Measurements from ENCODE around the gene HIPK2.

The HIPK2 gene

GRCh38 chr7:139752604-139753003, 25.2 kb downstream of the HIPK2 start:
- no peak for DNase-seq (ENCODE audit: low read depth in 2 of 2)

- no peak for DNase-seq (ENCODE audit: low read depth in 2 of 2)
Measured at GRCh38 chr7:139752148-139752547, 25.6 kb downstream of the HIPK2 start.

GRCh38 chr7:139750459-139751095, 27.2 kb downstream of the HIPK2 start:
- DNase-seq (ENCODE audit: low read depth in 2 of 2): no peak

- DNase-seq (ENCODE audit: low read depth in 2 of 2): no peak
Measured at GRCh38 chr7:139749545-139749944, 28.3 kb downstream of the HIPK2 start.

- DNase-seq (ENCODE audit: low read depth in 2 of 2): no peak
Measured at GRCh38 chr7:139748941-139749340, 28.9 kb downstream of the HIPK2 start.

- no peak for DNase-seq (ENCODE audit: low read depth in 2 of 2)
Measured at GRCh38 chr7:139748373-139748765, 29.4 kb downstream of the HIPK2 start.

- no peak for DNase-seq (ENCODE audit: low read depth in 2 of 2)
Measured at GRCh38 chr7:139747662-139748372, 30.0 kb downstream of the HIPK2 start.

GRCh38 chr7:139746652-139747051, 31.1 kb downstream of the HIPK2 start:
- no peak for DNase-seq (ENCODE audit: low read depth in 2 of 2)

- no peak for DNase-seq (ENCODE audit: low read depth in 2 of 2)
Measured at GRCh38 chr7:139745678-139746143, 32.1 kb downstream of the HIPK2 start.

- no peak for DNase-seq (ENCODE audit: low read depth in 2 of 2)
Measured at GRCh38 chr7:139744768-139745677, 32.8 kb downstream of the HIPK2 start.

GRCh38 chr7:139743967-139744767, 33.6 kb downstream of the HIPK2 start:
- DNase-seq (ENCODE audit: low read depth in 2 of 2): no peak

- no peak for DNase-seq (ENCODE audit: low read depth in 2 of 2)
Measured at GRCh38 chr7:139743267-139743966, 34.4 kb downstream of the HIPK2 start.

GRCh38 chr7:139741789-139742344, 35.9 kb downstream of the HIPK2 start:
- no peak for DNase-seq (ENCODE audit: low read depth in 2 of 2)

GRCh38 chr7:139741239-139741638, 36.6 kb downstream of the HIPK2 start:
- no peak for DNase-seq (ENCODE audit: low read depth in 2 of 2)

GRCh38 chr7:139739863-139740597, 37.8 kb downstream of the HIPK2 start:
- no peak for DNase-seq (ENCODE audit: low read depth in 2 of 2)

- DNase-seq (ENCODE audit: low read depth in 2 of 2): no peak
Measured at GRCh38 chr7:139738772-139739171, 39.0 kb downstream of the HIPK2 start.

GRCh38 chr7:139738101-139738489, 39.7 kb downstream of the HIPK2 start:
- DNase-seq (ENCODE audit: low read depth in 2 of 2): no peak

- DNase-seq (ENCODE audit: low read depth in 2 of 2): peak in 1 of 2 donors; percentile 21
Measured at GRCh38 chr7:139737221-139738100, 40.3 kb downstream of the HIPK2 start.
